ENCODE results near the gene RPL18A. TPM values are rescaled to one million over a fixed set of nuclear protein-coding genes. Genes with fewer than 3 reads are reported as not detected.

The RPL18A gene
- total and polyA plus RNA-seq, 4 donors: 452 to 870 (median 477) TPM

DNA sequence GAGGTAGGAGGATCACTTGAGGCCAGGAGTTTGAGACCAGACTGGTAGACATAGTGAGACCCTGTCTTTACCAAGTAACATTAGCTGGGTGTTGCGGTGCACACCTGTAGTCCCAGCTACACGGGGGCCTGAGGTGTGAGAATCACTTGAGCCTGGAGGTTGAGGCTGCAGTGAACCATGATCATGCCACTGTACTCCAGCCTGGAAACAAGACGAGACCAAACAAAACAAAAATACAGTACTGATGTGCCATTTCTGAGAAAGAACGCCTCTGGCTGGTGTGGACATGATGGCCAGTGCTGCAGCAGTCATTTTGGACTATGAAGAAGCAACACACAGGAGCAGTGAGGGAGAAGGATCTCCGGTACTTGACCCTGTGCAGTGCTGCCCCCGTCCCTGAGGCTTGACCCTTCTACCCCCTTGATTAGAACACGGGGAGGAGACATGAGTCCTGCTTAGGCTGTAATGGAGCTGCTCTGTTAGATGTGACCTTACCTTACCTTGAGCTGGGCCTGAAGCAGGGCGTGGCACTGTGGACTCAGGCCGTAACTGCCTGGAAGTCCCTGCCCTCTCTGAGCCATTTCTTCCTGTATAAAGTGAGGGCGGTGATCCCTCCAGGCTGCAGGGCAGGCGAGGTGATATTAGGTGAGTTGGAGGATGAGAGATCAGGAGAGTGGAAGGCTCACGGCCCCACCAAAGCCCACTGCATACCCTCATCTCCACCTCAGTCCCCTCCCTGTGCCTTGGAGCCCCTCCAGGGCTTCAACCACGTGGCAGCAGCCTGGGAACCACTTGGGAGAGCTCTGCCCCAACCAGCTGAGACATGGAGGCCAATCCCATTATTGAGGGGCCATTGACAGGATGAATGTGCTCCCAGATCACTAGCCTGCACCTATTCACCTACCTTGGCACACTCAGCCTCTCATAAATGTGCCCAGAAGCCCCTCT, 5.9 kb downstream of the RPL18A start:
- Histone ChIP-seq H3K9me3 (ENCODE audit: control insufficient read depth in 4 of 4, low read length in 3 of 4) (no peaks in the 10 kb centered on the region), H3K4me3 (ENCODE audit: low read depth in 1 of 3, low read length in 3 of 3) (no peak overlapping the region), H3K4me1 (ENCODE audit: control insufficient read depth in 4 of 4, insufficient read depth in 4 of 4, low read length in 3 of 4) (peaks cover 3 to 14% (median 10%) of the 10 kb centered on the region in 4 donors), H3K27ac (ENCODE audit: low read depth in 1 of 2, low read length in 2 of 2) (no peak overlapping the region), H3K9ac (ENCODE audit: low read depth in 1 of 2, low read length in 2 of 2) (no peak overlapping the region), H3K36me3 (ENCODE audit: control insufficient read depth in 4 of 4, insufficient read depth in 3 of 4, low read depth in 1 of 4, low read length in 3 of 4) (peaks cover 17 to 31% (median 25%) of the 10 kb centered on the region in 4 donors), H3K27me3 (ENCODE audit: control insufficient read depth in 4 of 4, insufficient read depth in 4 of 4, low read length in 3 of 4) (peaks cover 0 to 2% (median 0%) of the 10 kb centered on the region in 4 donors)
- no peak for DNase-seq (ENCODE audit: low spot score)
- TF ChIP-seq SP1 (IDR thresholded peaks at IDR 0.05) (no peak), FOXA2 (IDR thresholded peaks at IDR 0.05) (no peak), HNF4A (conservative IDR thresholded peaks at IDR 0.05) (no peak), RXRA (IDR thresholded peaks at IDR 0.05) (peak in 1 of 2 donors; percentile 20), TAF1 (conservative IDR thresholded peaks at IDR 0.05) (no peak)
- WGBS: 69% methylated on average over 13 of the region's 13 CpGs

DNA sequence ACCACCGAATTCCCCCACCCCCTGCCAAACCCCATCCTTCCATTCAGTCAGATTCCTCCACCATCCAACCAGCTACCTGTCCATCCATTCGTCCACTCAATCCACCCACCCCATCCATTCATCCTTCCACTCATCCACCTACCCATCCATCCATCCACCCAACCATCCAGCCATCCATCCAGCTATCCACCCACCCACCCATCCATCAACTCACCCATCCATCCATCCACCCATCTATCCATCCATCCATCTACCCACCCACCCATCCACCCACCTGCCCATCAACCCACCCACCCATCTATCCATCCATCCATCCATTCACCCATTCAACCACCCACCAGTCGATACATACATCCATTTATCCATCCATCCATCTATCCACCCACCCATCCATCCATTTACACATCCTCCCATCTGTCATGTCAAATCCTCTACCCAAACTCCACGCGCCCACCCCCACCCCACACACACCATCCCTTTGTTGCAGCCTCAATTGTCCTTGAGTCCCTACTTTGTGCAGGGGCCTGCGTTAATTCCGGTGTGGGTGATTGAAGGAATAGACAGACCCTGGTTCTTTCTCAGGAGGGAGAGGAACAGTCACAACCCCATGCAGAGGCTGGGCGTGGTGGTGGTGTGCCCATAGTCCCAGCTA, 6.7 kb downstream of the RPL18A start:
- no peak overlapping the region for H3K27ac ChIP-seq (ENCODE audit: low read depth in 1 of 2, low read length in 2 of 2)
- TF ChIP-seq, protein P1, sequence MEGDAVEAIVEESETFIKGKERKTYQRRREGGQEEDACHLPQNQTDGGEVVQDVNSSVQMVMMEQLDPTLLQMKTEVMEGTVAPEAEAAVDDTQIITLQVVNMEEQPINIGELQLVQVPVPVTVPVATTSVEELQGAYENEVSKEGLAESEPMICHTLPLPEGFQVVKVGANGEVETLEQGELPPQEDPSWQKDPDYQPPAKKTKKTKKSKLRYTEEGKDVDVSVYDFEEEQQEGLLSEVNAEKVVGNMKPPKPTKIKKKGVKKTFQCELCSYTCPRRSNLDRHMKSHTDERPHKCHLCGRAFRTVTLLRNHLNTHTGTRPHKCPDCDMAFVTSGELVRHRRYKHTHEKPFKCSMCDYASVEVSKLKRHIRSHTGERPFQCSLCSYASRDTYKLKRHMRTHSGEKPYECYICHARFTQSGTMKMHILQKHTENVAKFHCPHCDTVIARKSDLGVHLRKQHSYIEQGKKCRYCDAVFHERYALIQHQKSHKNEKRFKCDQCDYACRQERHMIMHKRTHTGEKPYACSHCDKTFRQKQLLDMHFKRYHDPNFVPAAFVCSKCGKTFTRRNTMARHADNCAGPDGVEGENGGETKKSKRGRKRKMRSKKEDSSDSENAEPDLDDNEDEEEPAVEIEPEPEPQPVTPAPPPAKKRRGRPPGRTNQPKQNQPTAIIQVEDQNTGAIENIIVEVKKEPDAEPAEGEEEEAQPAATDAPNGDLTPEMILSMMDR (IDR thresholded peaks at IDR 0.05; ENCODE audit: low read depth, low read length, missing input control): no peak
- no peak for TF ChIP-seq GABPA (IDR thresholded peaks at IDR 0.05 in 1 of 2, conservative IDR thresholded peaks at IDR 0.05 in 1 of 2)
- TF ChIP-seq NR2F2 (IDR thresholded peaks at IDR 0.05): no peak
- TF ChIP-seq, protein P2, sequence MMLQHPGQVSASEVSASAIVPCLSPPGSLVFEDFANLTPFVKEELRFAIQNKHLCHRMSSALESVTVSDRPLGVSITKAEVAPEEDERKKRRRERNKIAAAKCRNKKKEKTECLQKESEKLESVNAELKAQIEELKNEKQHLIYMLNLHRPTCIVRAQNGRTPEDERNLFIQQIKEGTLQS (IDR thresholded peaks at IDR 0.05): no peak
- no peak for TF ChIP-seq HNF4A (conservative IDR thresholded peaks at IDR 0.05)
- TF ChIP-seq TAF1 (conservative IDR thresholded peaks at IDR 0.05): no peak
- TF ChIP-seq EGR1 (IDR thresholded peaks at IDR 0.05; ENCODE audit: low read depth in 2 of 2): no peak
- TF ChIP-seq FOXA1 (IDR thresholded peaks at IDR 0.05): no peak
- TF ChIP-seq HNF4G (IDR thresholded peaks at IDR 0.05): no peak
- TF ChIP-seq, protein P3, sequence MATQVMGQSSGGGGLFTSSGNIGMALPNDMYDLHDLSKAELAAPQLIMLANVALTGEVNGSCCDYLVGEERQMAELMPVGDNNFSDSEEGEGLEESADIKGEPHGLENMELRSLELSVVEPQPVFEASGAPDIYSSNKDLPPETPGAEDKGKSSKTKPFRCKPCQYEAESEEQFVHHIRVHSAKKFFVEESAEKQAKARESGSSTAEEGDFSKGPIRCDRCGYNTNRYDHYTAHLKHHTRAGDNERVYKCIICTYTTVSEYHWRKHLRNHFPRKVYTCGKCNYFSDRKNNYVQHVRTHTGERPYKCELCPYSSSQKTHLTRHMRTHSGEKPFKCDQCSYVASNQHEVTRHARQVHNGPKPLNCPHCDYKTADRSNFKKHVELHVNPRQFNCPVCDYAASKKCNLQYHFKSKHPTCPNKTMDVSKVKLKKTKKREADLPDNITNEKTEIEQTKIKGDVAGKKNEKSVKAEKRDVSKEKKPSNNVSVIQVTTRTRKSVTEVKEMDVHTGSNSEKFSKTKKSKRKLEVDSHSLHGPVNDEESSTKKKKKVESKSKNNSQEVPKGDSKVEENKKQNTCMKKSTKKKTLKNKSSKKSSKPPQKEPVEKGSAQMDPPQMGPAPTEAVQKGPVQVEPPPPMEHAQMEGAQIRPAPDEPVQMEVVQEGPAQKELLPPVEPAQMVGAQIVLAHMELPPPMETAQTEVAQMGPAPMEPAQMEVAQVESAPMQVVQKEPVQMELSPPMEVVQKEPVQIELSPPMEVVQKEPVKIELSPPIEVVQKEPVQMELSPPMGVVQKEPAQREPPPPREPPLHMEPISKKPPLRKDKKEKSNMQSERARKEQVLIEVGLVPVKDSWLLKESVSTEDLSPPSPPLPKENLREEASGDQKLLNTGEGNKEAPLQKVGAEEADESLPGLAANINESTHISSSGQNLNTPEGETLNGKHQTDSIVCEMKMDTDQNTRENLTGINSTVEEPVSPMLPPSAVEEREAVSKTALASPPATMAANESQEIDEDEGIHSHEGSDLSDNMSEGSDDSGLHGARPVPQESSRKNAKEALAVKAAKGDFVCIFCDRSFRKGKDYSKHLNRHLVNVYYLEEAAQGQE (IDR thresholded peaks at IDR 0.05): no peak
- TF ChIP-seq JUND (IDR thresholded peaks at IDR 0.05): no peak
- no peak for TF ChIP-seq RAD21 (IDR thresholded peaks at IDR 0.05)
- H3K4me3 ChIP-seq (ENCODE audit: low read depth in 1 of 3, low read length in 3 of 3): no peak overlapping the region
- DNase-seq (ENCODE audit: low spot score): no peak
- no peak overlapping the region for H3K9ac ChIP-seq (ENCODE audit: low read depth in 1 of 2, low read length in 2 of 2)
- H3K27me3 ChIP-seq (ENCODE audit: control insufficient read depth in 4 of 4, insufficient read depth in 4 of 4, low read length in 3 of 4): peaks cover 0 to 5% (median 3%) of the 10 kb centered on the region in 4 donors
- WGBS: 89% methylated on average over 8 of the region's 8 CpGs
- no peaks in the 10 kb centered on the region for H3K9me3 ChIP-seq (ENCODE audit: control insufficient read depth in 4 of 4, low read length in 3 of 4)
- peaks cover 1 to 6% (median 3%) of the 10 kb centered on the region in 4 donors for H3K4me1 ChIP-seq (ENCODE audit: control insufficient read depth in 4 of 4, insufficient read depth in 4 of 4, low read length in 3 of 4)
- peaks cover 17 to 31% (median 24%) of the 10 kb centered on the region in 4 donors for H3K36me3 ChIP-seq (ENCODE audit: control insufficient read depth in 4 of 4, insufficient read depth in 3 of 4, low read depth in 1 of 4, low read length in 3 of 4)
